ENCODE results near the gene FGF13. TPM values are rescaled to one million over a fixed set of nuclear protein-coding genes. Genes with fewer than 3 reads are reported as not detected.

The FGF13 gene
- 10 to 100 TPM in 6 of 8 experiments, under 1 TPM in 1, not detected in 1; 0.24 to 90.6 (median 69.1) TPM for total RNA-seq

DNA sequence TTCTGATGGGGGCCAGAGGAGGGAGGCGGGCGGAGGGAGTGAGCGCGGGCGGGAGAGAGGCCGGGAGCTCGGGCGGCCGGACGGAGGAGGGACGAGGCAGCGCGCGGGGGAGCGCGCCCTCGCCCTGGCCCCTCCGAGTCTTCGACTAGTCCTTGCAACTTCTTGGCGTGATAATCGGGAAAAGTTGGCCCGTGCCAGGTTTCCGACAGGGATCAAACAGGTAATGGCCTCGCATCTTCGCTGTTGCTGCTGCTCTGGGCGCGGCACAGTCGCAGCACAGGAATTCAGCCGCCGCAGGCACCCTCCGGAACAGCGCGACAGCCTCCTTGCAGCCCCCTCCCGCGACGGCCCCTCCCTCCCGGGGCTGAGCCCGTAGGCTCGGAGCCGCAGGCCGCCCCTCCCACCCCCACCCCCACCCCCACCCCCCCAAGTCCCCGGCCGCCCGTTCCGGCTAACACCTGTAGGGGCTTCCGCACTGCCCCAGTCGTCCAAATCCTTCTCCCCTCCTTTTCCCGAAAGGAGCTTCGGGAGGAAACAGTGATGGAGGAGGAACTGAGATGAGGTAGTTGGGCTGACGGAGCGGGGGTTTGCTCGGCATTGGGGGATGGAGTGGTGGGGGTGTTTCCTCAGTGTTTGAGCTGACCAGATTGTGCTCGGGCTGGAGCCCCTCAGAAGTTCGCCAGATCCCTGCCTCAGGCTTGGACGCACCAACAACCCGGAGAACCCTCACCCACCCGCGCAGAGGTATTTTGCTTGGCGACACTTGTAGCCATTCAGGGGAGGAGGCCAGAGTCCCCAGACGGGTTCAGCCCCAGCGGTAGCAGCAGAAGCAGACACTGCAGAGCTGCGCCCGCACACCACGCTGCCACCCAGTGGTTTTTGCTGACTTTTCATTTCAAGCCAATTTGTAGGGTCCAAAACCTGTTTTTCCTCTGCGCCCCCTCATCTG is at the start of gene FGF13:
Gene FGF13 (minus strand): TSS at position 319 of the 949 bp plus-strand sequence. CDS start 714 bp downstream, outside the sequence.
- WGBS, 10 experiments, result 35% methylated on average over 7 of the region's 65 CpGs; no CpG with 5 or more reads in 9 of the 10 experiments
- Histone ChIP-seq H3K4me1 (replicated peaks in 1 of 2) (peaks cover 0 to 20% of the 10 kb centered on the region in 2 donors), H3K27ac (peak within 1 kb of the TSS in 1 of 2 donors; percentile 42), H3K4me3 (peak within 1 kb of the TSS; percentile 53 to 68 (median 62))
- in situ Hi-C loops (cut with MboI; ENCODE audit: low pct_unique_long_range_greater_than_20kb in 2 of 9, low sequenced_read_pairs in 9 of 9, unreplicated experiment in 9 of 9), result no loop called here
- peak; percentile 48 to 83 (median 77) for ATAC-seq (replicated peaks in 6 of 8)

DNA sequence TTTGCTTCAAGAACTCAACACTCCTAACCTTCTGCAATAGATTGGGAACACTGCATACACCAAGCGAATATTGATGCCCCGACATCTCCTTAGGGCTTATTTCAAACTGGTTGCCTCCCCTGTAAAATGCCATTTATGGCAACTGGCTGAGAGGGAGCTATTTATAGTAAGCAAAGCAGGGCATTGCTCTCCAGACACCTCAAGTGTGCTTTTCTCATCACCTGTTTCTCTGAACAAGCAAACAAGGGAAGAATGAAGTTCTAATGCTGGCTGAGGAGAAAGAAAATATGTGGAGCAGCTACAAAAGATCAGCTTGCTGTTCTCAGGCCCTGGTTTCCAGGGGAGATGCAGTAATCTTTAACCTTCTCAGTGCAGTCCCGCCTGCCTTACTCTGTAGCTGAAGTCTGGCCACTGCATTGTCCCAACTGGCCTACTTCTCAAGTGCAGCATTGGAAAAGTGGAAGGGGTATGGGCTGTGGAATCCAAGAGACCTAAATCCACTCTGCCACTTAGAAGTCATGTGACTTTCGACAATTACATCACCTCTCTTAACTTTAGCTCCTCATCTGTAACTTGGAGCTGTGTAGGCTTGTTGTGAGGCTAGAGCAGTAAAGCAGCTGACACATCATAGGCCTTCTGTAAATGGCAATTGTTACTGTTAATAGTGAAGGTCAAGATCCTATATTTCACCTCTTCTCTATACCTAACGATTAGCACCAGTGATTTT is 47.9 kb upstream of the FGF13 start:
- in situ Hi-C loops (cut with MboI; ENCODE audit: low pct_unique_long_range_greater_than_20kb in 2 of 9, low sequenced_read_pairs in 9 of 9, unreplicated experiment in 9 of 9), result loop anchor here in 4 of 9 experiments (25.0 kb wide), 1 partner anchor 803 kb away; no protein-coding TSS in a partner anchor
- Histone ChIP-seq H3K4me1 (replicated peaks in 1 of 2) (peaks cover 3 to 9% of the 10 kb centered on the region in 2 donors), H3K4me3 (no peak overlapping the region), H3K27ac (no peak overlapping the region)
- WGBS, 10 experiments, result 51 to 83% (median 83%) methylated on average over 1 to 5 of the region's 5 CpGs; no CpG with 5 or more reads in 7 of the 10 experiments
- ATAC-seq (replicated peaks in 6 of 8), result peak in 3 of 8 experiments; percentile 7 to 59 (median 27)

DNA sequence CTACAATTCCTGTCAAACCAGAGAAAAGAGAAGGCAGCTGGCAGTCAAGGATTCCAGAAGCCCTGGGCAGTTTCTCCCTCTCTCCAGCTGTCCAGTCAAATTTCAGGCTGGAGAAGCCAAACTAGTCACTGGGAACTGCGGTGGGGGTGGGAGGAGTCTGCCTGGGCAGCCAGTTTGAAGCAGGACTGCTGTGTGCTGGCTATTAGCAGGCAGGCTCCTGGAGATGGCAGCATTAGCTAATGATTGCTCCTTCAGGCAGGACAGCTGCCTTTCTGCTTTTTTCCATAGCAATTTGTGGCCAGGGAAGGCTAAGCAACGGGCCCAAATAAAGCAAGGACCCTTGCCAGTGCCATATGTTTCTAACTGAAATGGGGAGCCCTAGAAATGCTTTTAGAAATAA is 44.7 kb upstream of the FGF13 start:
- in situ Hi-C loops (cut with MboI; ENCODE audit: low pct_unique_long_range_greater_than_20kb in 2 of 9, low sequenced_read_pairs in 9 of 9, unreplicated experiment in 9 of 9), result loop anchor here in 4 of 9 experiments (25.0 kb wide), 1 partner anchor 806 kb away; no protein-coding TSS in a partner anchor

DNA sequence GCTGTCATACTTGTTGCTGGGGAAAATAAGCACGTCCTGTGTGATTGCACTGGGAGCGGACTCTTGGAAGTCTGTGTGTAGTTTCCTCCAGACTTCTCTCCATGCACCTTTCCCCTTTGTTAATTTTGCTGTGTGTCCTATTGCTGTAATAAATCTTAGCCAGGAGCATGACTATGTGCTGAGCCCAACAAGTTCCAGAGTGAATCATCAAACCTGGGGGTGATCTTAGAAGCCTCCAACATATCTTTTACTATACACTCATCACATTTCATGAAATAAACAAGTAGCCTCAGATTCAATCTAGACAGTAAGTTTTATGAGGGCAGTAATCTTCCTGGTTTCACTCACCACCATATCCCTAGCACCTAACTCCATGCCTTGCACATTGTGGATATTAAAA is 43.3 kb upstream of the FGF13 start:
- no peak for ATAC-seq (replicated peaks in 6 of 8)
- no peak overlapping the region for H3K27ac ChIP-seq
- H3K4me3 ChIP-seq, result no peak overlapping the region
- WGBS, 10 experiments, result 8 to 100% (median 50%) methylated on average over 1 to 2 of the region's 2 CpGs; no CpG with 5 or more reads in 7 of the 10 experiments
- in situ Hi-C loops (cut with MboI; ENCODE audit: low pct_unique_long_range_greater_than_20kb in 2 of 9, low sequenced_read_pairs in 9 of 9, unreplicated experiment in 9 of 9), result loop anchor here in 4 of 9 experiments (25.0 kb wide), 1 partner anchor 807 kb away; no protein-coding TSS in a partner anchor
- H3K4me1 ChIP-seq (replicated peaks in 1 of 2), result peaks cover 3 to 9% of the 10 kb centered on the region in 2 donors

More for the DNA sequence above, 44.7 kb upstream of the FGF13 start:
- Histone ChIP-seq H3K4me3 (no peak overlapping the region), H3K27ac (no peak overlapping the region), H3K4me1 (replicated peaks in 1 of 2) (peaks cover 3 to 9% of the 10 kb centered on the region in 2 donors)
- 0% methylated on average over 2 of the region's 2 CpGs; no CpG with 5 or more reads in 9 of the 10 experiments for WGBS, 10 experiments
- ATAC-seq (replicated peaks in 6 of 8), result peak; percentile 79 to 95 (median 82)

DNA sequence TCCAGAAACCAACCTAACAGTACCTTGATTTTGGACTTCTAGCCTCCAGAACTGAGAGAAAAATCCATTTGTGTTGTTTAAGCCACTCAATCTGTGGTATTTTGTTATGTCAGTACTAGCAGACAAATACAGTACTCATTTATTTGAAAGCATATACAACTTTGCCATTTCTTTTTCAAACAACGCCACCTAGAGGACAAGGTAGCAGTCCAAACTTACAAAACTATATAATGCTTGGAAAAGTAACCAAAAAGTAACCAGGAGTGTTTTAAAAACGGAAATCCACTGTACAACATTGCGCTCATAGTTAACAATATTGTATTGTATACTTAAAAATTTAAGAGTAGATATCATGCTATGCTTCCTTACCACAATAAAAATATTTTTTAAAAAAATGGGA is 37.0 kb upstream of the FGF13 start:
- 0 to 72% (median 0%) methylated on average over 1 to 3 of the region's 3 CpGs; no CpG with 5 or more reads in 1 of the 10 experiments for WGBS, 10 experiments
- Histone ChIP-seq H3K4me1 (replicated peaks in 1 of 2) (no peaks in the 10 kb centered on the region), H3K4me3 (no peak overlapping the region), H3K27ac (no peak overlapping the region)
- ATAC-seq (replicated peaks in 6 of 8), result no peak
- in situ Hi-C loops (cut with MboI; ENCODE audit: low pct_unique_long_range_greater_than_20kb in 2 of 9, low sequenced_read_pairs in 9 of 9, unreplicated experiment in 9 of 9), result loop anchor here in 3 of 9 experiments (10.0 to 25.0 kb wide), 2 partner anchors 554 to 561 kb away; no protein-coding TSS in a partner anchor

DNA sequence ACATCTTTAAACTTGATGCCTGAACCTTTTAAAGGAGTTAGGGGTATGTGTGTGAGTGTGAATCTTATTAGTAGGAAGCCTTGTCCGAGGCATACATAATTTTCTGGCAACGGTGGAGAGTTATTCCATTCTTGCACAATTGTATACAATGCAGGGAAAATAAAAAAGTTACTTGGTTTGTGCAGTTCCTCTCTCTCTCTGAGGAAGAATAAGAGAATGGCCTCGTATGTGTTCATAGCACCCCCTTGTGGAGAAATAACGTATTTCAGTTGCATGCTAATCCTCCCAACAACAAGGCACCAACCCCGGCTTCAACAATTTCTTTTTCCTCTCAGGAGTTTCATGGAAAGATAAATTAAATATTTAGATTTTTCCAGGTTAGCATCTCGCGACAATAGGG is 33.7 kb upstream of the FGF13 start:
- ATAC-seq (replicated peaks in 6 of 8), result peak; percentile 35 to 68 (median 46)
- Histone ChIP-seq H3K4me3 (no peak overlapping the region), H3K4me1 (replicated peaks in 1 of 2) (peaks cover 0 to 6% of the 10 kb centered on the region in 2 donors), H3K27ac (no peak overlapping the region)
- in situ Hi-C loops (cut with MboI; ENCODE audit: low pct_unique_long_range_greater_than_20kb in 2 of 9, low sequenced_read_pairs in 9 of 9, unreplicated experiment in 9 of 9), result loop anchor here in 3 of 9 experiments (10.0 to 25.0 kb wide), 2 partner anchors 550 to 558 kb away; no protein-coding TSS in a partner anchor
- WGBS, 10 experiments, result 0 to 9% (median 0%) methylated on average over 1 to 7 of the region's 7 CpGs; no CpG with 5 or more reads in 4 of the 10 experiments

DNA sequence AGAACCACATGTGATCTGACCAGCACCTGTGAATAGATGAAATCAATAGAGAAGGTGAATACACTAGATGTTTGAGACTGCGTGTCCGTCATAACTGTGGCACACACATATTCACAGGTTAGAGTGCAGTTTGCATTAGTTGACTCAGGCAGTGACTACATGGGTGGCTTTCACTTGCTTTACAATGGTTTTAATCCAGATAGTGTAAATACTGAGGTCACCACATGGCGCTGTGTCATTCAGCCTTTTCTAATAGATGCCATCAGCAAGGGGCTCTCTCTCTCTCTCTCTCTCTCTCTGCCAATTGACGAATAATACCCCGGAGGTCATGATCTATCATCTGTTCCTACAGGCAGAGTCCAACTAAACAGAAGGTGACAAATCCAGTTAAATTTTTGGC is 30.7 kb upstream of the FGF13 start:
- Histone ChIP-seq H3K27ac (no peak overlapping the region), H3K4me3 (no peak overlapping the region), H3K4me1 (replicated peaks in 1 of 2) (peaks cover 0 to 6% of the 10 kb centered on the region in 2 donors)
- WGBS, 10 experiments, result 73 to 93% (median 87%) methylated on average over 2 to 4 of the region's 5 CpGs; no CpG with 5 or more reads in 6 of the 10 experiments
- peak in 3 of 8 experiments; percentile 35 to 94 (median 71) for ATAC-seq (replicated peaks in 6 of 8)
- in situ Hi-C loops (cut with MboI; ENCODE audit: low pct_unique_long_range_greater_than_20kb in 2 of 9, low sequenced_read_pairs in 9 of 9, unreplicated experiment in 9 of 9), result loop anchor here in 3 of 9 experiments (10.0 to 25.0 kb wide), 2 partner anchors 547 to 555 kb away; no protein-coding TSS in a partner anchor

DNA sequence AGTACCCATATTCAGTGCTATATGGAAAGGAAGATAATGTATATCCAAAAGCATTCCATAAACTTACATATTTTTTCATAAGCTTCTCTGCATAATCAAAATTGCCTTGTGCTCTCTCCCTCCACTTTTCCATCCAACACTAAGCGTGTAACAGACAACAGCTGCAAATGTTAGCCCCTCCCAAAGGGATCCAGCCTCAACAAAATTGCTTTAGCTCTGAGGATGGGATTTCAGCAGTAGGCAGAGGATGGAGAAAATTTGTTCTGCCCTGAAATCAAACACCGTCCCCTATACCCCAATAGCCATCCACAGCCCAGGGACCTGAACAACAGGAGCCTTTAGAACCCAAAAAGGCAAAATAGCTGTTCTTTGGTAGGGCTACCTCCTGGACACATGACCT is 28.8 kb upstream of the FGF13 start:
- WGBS, 10 experiments, result 0 to 50% (median 15%) methylated on average over 1 to 2 of the region's 2 CpGs; no CpG with 5 or more reads in 7 of the 10 experiments
- H3K27ac ChIP-seq, result no peak overlapping the region
- in situ Hi-C loops (cut with MboI; ENCODE audit: low pct_unique_long_range_greater_than_20kb in 2 of 9, low sequenced_read_pairs in 9 of 9, unreplicated experiment in 9 of 9), result loop anchor here in 3 of 9 experiments (10.0 to 25.0 kb wide), 2 partner anchors 546 to 553 kb away; no protein-coding TSS in a partner anchor
- H3K4me1 ChIP-seq (replicated peaks in 1 of 2), result peaks cover 0 to 6% of the 10 kb centered on the region in 2 donors
- ATAC-seq (replicated peaks in 6 of 8), result peak in 1 of 8 experiments; percentile 33
- H3K4me3 ChIP-seq, result no peak overlapping the region

DNA sequence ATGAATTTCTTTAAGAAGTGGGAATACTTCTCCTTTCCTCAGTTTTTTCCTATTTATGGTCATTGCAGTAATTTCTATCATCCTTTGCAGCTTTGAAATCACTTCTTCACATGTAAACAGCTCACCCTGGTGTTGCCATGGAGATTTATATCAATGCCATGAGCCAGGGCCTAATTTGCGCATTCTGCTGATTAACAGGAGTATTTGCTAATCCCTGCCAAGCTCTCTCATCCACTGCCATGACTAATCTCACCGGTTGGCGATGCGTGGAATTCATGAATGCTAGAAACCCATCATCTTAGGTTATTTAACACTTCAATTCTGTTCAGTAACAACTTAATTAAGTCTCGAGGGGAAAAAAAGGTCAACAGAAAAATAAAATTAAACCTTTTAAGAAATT is 11.8 kb upstream of the FGF13 start:
- peak in 2 of 8 experiments; percentile 30 to 72 for ATAC-seq (replicated peaks in 6 of 8)
- in situ Hi-C loops (cut with MboI; ENCODE audit: low pct_unique_long_range_greater_than_20kb in 2 of 9, low sequenced_read_pairs in 9 of 9, unreplicated experiment in 9 of 9), result no loop called here
- WGBS, 10 experiments, result 7 to 80% (median 49%) methylated on average over 1 to 4 of the region's 5 CpGs; no CpG with 5 or more reads in 3 of the 10 experiments
- Histone ChIP-seq H3K4me3 (no peak overlapping the region), H3K4me1 (replicated peaks in 1 of 2) (peaks cover 0 to 6% of the 10 kb centered on the region in 2 donors), H3K27ac (no peak overlapping the region)

DNA sequence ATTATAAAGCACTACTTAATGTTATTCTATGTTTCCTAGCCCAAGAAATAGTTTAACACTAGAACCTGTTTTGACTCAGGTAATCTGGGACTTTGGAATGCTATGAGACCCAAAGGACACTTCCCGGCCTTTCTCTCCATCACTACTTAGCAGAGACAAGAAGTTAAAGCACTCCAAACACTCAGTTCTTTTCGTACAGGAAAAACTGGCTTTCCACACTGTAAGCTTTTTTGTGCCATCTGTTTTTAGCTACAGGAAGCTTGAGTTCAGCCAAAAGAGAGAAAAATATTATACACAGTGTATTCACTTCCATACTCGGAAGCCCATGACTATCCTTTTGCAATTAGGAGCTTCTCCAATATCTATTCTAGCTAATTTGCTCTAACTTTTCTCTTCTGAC is 7.9 kb upstream of the FGF13 start:
- 0 to 100% (median 48%) methylated on average over 1 to 3 of the region's 3 CpGs; no CpG with 5 or more reads in 4 of the 10 experiments for WGBS, 10 experiments
- ATAC-seq (replicated peaks in 6 of 8), result no peak
- in situ Hi-C loops (cut with MboI; ENCODE audit: low pct_unique_long_range_greater_than_20kb in 2 of 9, low sequenced_read_pairs in 9 of 9, unreplicated experiment in 9 of 9), result no loop called here

DNA sequence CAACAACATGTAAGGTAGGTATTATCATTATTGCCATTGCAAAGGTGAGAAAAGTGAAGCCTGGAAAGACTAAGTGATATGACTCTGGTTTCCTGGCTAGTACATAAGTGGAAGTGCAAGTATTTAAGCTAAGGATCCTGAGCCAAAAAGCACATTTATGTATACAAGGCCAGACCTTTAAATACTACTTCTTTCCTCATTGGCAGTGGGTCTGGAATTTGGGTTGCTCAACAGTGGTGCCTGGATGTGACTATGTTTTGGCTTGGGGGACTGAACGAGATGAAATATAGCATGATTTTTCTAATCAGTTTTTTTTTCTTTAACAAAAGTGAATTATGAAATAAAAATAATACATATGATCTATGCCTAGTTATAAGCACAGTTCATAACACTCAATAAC is 7.4 kb upstream of the FGF13 start:
- in situ Hi-C loops (cut with MboI; ENCODE audit: low pct_unique_long_range_greater_than_20kb in 2 of 9, low sequenced_read_pairs in 9 of 9, unreplicated experiment in 9 of 9), result no loop called here
- no peak overlapping the region for H3K27ac ChIP-seq
- H3K4me1 ChIP-seq (replicated peaks in 1 of 2), result peaks cover 0 to 25% of the 10 kb centered on the region in 2 donors
- ATAC-seq (replicated peaks in 6 of 8), result no peak
- no peak overlapping the region for H3K4me3 ChIP-seq
- WGBS, 10 experiments, result 14 to 60% (median 40%) methylated on average over 1 of the region's 1 CpG; no CpG with 5 or more reads in 6 of the 10 experiments

More for the DNA sequence above, 7.9 kb upstream of the FGF13 start:
- Histone ChIP-seq H3K27ac (no peak overlapping the region), H3K4me1 (replicated peaks in 1 of 2) (peaks cover 0 to 25% of the 10 kb centered on the region in 2 donors), H3K4me3 (no peak overlapping the region)

DNA sequence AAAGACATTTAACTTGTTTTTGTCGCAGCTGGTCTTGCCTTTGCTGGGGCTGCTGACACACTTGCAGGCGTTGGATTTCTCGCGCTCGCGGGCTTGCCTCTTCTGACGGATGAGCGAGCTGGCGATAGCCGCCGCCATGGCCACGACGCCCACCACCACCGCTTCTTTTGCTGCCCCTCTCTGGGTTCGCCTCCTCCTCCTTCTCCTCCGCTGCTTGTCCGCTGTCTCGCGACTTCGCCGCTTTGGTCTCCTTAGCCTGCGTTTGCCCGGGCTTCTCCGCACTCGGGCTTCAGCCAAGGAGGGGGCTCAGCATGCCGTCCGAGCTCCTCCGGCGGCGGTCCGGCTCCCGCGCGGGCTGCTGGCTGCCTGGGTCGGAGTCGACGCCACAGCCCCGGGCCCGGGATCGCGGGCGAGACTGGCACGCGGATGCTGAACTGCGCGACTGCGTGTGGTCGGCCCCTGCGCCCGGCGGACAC is 613 bp downstream of the FGF13 start:
- ATAC-seq (replicated peaks in 6 of 8), result peak in 7 of 8 experiments; percentile 20 to 49 (median 30)
- H3K4me3 ChIP-seq, result peak overlapping the region; percentile 53 to 68 (median 62)
- in situ Hi-C loops (cut with MboI; ENCODE audit: low pct_unique_long_range_greater_than_20kb in 2 of 9, low sequenced_read_pairs in 9 of 9, unreplicated experiment in 9 of 9), result no loop called here

More for the DNA sequence above, 613 bp downstream of the FGF13 start:
- WGBS, 10 experiments, result 0 to 13% methylated on average over 1 to 3 of the region's 51 CpGs; no CpG with 5 or more reads in 8 of the 10 experiments
- H3K27ac ChIP-seq, result peak overlapping the region in 1 of 2 donors; percentile 42
- H3K4me1 ChIP-seq (replicated peaks in 1 of 2), result peaks cover 0 to 14% of the 10 kb centered on the region in 2 donors
